AG10803 (cell line): ENCODE results near the gene HOXB5.

Experiments used
- DNase-seq: peaks from one replicate; pipeline ENCODE4 v3.0.0; 2010; ENCODE audit warnings: low read depth
- H3K4me3 ChIP-seq: 2 replicates; pipeline ENCODE4 v1.5.1; 2011; ENCODE audit warnings: mild to moderate bottlenecking, low read length, control low read depth
- CTCF ChIP-seq: conservative IDR thresholded peaks from 2 replicates; pipeline ENCODE4 v1.5.1; 2011; ENCODE audit warnings: mild to moderate bottlenecking, low read length, control low read depth, inconsistent platforms

HOXB5 gene

GRCh38 chr17:48593126-48593829 is at the start of gene HOXB5:
TSS of gene HOXB5 (minus strand) at chr17:48593779. CDS start at chr17:48593682, 97 bp downstream.
- no peak for DNase-seq
- TF ChIP-seq CTCF: no peak
- H3K4me3 ChIP-seq: peak within 1 kb of the TSS; percentile 82

- TF ChIP-seq CTCF: no peak
- DNase-seq: no peak
- H3K4me3 ChIP-seq: peak overlapping the region; percentile 67
Observed at GRCh38 chr17:48642843-48643696, 49.5 kb upstream of the HOXB5 start.

- peak overlapping the region; percentile 67 for H3K4me3 ChIP-seq
- no peak for TF ChIP-seq CTCF
- DNase-seq: peak; percentile 59
Observed at GRCh38 chr17:48642059-48642842, 48.7 kb upstream of the HOXB5 start.

GRCh38 chr17:48641541-48642058 is 48.0 kb upstream of the HOXB5 start:
- no peak for DNase-seq
- no peak overlapping the region; the same call in 1 of the 2 replicates for H3K4me3 ChIP-seq
- no peak for TF ChIP-seq CTCF

GRCh38 chr17:48640858-48641180 is 47.2 kb upstream of the HOXB5 start:
- TF ChIP-seq CTCF: no peak
- H3K4me3 ChIP-seq: no peak overlapping the region

GRCh38 chr17:48639982-48640857 is 46.6 kb upstream of the HOXB5 start:
- no peak overlapping the region for H3K4me3 ChIP-seq
- no peak for TF ChIP-seq CTCF
- DNase-seq: no peak

More at GRCh38 chr17:48640858-48641180, 47.2 kb upstream of the HOXB5 start:
- no peak for DNase-seq
